ENCODE data around the gene SEPTIN2. TPM values are rescaled to one million over a fixed set of nuclear protein-coding genes. Genes with fewer than 3 reads are reported as not detected.

Gene SEPTIN2
- total RNA-seq, 2 donors from 2014 or later: 148 to 210 TPM

DNA sequence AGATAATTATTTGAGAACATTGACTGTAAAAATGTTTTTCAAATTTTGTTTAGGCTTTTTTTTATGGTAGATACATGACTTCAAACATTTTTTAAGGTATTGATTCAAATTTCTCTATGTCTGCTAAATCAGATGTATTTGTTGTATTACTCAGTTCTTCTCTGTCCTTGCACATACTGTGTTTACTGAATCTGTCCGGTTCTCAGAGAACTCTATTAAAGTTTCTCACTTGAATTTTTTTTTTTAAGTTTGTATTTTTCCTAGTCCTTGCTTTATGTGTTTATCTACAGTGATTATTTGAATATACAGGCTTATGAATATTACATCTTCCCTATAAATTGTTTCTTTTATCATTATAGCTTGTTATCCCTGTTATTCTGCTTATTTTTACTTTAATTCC, 5.3 kb downstream of the SEPTIN2 start:
- Mint-ChIP-seq H3K36me3 (peaks cover 27 to 32% of the 10 kb centered on the region in 2 donors), H3K27ac (no peak overlapping the region), H3K9me3 (no peaks in the 10 kb centered on the region)
- ATAC-seq: no peak
- no peak for DNase-seq (ENCODE audit: low spot score in 2 of 2)

DNA sequence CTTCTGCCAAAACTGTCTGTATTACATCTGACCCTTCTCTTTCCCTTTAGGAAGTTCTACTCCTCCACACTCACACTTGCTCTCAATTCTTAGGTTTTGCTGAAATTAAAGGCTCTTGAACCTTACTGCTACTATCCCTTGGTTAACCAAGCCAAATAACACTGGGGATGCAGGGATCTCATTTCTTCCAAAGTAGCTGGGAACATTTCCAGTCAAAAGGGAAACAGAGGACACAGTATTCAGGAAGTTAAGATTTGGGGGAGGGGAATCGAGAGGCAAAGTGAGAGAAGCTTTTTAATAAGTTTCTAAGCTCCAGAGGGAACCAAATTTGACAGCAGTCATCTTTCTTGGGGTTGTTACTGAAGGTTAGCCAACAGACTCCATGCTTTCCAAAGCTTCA, 6.2 kb downstream of the SEPTIN2 start:
- no peak for ATAC-seq
- Mint-ChIP-seq H3K27ac (no peak overlapping the region), H3K9me3 (no peaks in the 10 kb centered on the region), H3K36me3 (peaks cover 19 to 28% of the 10 kb centered on the region in 2 donors)
- no peak for DNase-seq (ENCODE audit: low spot score in 2 of 2)

DNA sequence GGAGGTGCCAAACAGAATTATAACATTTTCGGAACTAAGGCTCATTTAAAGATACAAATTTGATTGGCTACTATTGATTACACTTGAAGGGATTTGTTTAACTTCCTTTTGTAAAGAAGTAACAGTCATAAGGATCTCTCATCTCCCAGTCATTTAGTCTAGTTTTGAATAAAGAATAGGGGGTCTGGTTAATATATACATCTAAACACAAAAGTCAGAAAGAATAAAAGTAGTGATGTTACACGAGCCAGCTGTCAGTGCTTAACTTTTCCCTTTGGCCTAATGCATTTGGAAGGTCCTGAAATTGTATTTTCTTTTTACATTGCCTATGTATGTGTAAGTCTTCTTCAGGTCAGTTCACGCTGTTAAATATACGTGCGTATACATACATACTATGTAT, 8.1 kb downstream of the SEPTIN2 start:
- no peak overlapping the region for H3K27ac Mint-ChIP-seq
- ATAC-seq (no peak), DNase-seq (ENCODE audit: low spot score in 2 of 2) (no peak)
- peaks cover 4 to 24% of the 10 kb centered on the region in 2 donors for H3K36me3 Mint-ChIP-seq
- no peaks in the 10 kb centered on the region for H3K9me3 Mint-ChIP-seq

DNA sequence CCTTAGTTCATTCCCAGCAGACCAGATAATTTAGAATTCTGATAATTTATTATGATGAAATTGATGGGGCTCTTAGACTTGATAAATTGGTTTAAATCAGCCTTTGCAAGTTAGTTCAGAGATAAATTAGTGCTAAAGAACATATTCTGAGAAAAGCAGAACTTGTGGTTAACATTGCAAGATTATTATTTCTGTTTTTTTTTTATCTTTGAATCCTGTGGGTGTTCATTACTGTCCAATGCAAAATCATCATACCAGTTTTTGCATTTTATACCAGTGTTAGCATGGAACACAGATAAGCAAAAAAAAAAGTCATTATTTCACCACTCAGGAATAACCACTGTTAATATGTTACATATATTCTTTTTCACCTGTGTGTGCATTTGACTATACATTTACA, 9.1 kb downstream of the SEPTIN2 start:
- Mint-ChIP-seq H3K9me3 (no peaks in the 10 kb centered on the region), H3K36me3 (peaks cover 4 to 23% of the 10 kb centered on the region in 2 donors), H3K27ac (no peak overlapping the region)
- DNase-seq (ENCODE audit: low spot score in 2 of 2) (no peak), ATAC-seq (no peak)

DNA sequence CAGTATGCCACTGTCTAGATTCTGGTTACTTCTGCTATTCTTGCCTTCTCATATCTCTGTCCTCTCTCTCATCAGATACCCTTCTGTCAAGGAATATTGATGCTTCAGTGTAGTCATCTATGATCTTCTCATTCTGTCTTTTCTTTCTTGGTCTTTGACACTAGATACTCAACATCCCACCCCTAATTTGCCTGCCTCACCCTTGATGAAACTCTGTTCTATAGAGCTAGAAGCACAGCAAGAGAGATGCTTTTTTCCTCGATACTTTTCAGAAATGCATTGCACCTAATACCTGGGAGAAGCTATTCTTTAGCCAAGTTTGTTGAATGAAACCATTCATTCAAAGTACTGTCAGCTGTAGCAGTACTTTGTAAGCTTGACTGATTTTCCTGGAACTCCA, 9.5 kb downstream of the SEPTIN2 start:
- no peaks in the 10 kb centered on the region for H3K9me3 Mint-ChIP-seq
- no peak for ATAC-seq
- H3K36me3 Mint-ChIP-seq: peaks cover 4 to 22% of the 10 kb centered on the region in 2 donors
- no peak for DNase-seq (ENCODE audit: low spot score in 2 of 2)
- no peak overlapping the region for H3K27ac Mint-ChIP-seq

DNA sequence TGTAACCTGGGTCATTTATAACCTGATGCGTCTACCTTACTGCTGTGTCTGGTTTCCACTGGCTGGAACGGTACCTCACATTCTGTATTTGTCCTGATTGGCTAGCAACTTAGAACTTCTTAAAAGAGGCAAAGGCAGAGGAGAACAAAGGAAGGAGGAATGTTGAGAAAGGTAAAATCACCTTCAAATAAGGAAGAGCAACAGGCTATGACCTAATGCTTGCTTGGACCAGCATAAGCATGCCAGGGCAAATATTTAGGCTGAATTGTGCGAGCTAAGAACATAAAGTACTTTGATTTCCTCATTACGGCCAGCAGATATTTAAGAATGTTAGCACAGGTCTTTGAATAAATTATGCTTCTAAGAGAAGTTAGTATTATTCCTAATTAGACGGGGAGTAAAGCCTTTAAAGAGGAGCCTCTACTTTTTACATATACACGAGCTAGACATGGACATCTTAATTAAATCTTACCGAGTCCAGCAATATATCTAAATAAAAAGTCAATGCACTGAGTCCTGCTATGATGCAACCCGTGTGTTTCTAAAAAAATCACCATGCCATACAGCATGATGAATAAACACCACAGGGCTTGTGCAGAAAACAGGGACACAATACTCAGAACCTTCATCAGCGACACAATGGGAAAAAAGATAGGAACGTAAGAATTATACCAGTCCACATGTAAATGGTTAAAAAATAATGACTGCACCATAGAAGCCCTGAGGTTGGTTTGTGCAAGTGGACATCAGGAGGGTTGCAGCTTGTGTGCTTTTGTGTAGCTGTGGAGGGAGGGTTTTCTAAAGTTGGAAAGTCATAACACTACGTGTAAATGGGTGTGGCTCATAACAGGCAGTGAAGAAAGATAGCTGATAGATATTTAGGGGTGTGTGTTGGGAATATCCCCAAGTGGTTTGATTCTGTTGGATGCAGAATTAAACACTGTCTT, 14.2 kb downstream of the SEPTIN2 start:
- Mint-ChIP-seq H3K36me3 (peaks cover 4 to 17% of the 10 kb centered on the region in 2 donors), H3K9me3 (no peaks in the 10 kb centered on the region), H3K27ac (no peak overlapping the region)
- no peak for ATAC-seq
- no peak for DNase-seq (ENCODE audit: low spot score in 2 of 2)

DNA sequence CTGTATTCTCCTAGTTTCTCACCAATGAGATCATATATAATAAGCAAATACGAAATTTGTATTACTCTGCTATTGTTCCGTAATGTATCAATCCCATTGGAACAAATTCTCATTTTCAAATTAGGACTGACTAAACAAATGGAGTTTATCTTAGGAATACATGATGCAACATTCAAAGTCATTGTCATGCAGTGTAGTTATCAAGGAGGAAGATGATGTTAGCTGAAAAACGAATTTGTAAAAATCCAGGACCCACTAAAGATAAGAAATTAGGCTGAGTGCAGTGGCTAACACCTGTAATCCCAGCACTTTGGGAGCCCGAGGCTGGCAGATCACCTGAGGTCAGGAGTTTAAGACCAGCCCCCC, 14.9 kb downstream of the SEPTIN2 start:
- DNase-seq (ENCODE audit: low spot score in 2 of 2) (no peak), ATAC-seq (no peak)
- no peaks in the 10 kb centered on the region for H3K9me3 Mint-ChIP-seq
- H3K27ac Mint-ChIP-seq: no peak overlapping the region
- H3K36me3 Mint-ChIP-seq: peaks cover 0 to 17% of the 10 kb centered on the region in 2 donors

DNA sequence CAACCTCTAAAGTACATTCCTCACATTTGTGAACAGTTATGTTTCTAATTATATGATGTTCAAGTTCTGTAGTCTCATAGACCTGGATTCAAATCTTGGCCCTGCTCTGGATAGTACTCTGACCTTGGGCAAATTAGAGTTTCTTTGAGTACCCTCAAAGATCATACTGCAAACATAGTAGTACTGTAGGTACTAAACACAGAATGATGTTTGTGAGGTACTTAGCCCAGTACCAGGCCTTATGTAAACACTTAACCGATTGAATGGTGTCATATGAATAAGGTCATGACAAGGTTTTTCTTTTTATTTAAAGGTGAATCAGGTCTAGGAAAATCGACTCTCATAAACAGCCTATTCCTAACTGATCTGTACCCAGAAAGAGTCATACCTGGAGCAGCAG, 19.1 kb downstream of the SEPTIN2 start:
- no peak overlapping the region for H3K27ac Mint-ChIP-seq
- ATAC-seq (no peak), DNase-seq (ENCODE audit: low spot score in 2 of 2) (no peak)
- H3K36me3 Mint-ChIP-seq: peaks cover 0 to 15% of the 10 kb centered on the region in 2 donors
- no peaks in the 10 kb centered on the region for H3K9me3 Mint-ChIP-seq

DNA sequence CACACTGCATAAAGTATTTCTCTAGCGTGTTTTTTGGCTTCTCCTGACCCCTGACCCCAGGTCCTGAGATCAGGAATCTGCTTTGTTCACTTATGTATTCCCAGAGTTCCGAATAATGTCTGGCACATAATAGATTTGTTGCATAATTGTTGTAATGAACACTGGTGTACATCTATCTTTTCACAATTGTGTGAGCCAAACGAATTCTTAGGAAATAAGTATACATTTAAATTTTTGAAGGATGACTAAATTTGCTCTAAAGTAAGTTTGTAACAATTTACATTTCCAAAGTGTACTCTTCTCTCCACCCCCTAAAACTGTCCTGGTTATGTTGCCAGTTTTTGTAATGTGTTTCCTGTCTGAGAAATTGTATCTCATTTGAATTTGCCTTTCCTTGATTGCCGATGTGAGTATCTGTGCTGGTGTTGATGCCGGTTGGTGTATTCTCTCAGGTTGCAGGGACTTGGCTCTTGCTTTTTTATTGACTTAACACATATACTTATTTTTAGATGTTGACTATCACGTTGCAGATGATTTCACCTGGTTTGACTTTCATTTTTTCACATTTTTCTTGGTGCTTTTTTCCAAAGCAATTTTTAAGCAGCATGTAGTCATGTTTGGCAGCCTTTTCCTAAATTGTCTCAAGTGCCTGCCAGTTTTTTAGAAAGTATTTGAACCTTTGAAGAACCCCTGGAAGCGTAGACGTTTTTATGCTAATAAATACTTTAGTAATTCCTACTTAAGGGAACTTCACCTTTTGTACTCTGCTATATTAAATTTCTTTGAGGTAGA, 24.3 kb downstream of the SEPTIN2 start:
- peak overlapping the region in 1 of 2 donors; percentile 25 for H3K27ac Mint-ChIP-seq

DNA sequence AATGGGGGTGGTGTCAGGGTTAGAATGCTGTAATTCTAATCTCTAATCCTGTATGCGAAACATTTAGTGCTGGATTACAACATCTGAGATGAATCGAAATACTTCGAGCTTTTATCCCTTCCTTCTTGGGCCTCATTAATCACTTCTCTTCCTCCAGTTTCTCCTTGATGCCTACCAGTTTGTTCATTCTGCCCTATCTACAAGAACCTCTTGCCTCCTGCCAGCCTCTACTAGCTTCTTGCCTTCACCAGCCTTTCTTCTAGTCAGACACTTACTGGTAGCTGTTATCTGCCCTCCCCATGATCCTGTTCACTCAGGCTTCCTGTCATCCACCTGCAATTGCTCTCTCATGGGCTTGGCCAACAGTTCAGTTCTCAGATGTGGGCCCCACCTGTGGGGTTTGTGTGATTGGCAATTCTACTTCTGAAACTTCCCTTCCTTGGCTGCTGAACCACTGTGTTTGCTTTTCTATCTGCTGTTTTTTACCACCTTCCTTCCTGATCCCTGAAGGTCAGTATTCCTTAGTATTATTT, 25.0 kb downstream of the SEPTIN2 start:
- peaks cover 6 to 28% of the 10 kb centered on the region in 2 donors for H3K36me3 Mint-ChIP-seq
- H3K27ac Mint-ChIP-seq: peak overlapping the region in 1 of 2 donors; percentile 71
- ATAC-seq: no peak
- no peak for DNase-seq (ENCODE audit: low spot score in 2 of 2)
- no peaks in the 10 kb centered on the region for H3K9me3 Mint-ChIP-seq

More for the DNA sequence above, 24.3 kb downstream of the SEPTIN2 start:
- ATAC-seq (no peak), DNase-seq (ENCODE audit: low spot score in 2 of 2) (no peak)
- Mint-ChIP-seq H3K36me3 (peaks cover 6 to 28% of the 10 kb centered on the region in 2 donors), H3K9me3 (no peaks in the 10 kb centered on the region)

DNA sequence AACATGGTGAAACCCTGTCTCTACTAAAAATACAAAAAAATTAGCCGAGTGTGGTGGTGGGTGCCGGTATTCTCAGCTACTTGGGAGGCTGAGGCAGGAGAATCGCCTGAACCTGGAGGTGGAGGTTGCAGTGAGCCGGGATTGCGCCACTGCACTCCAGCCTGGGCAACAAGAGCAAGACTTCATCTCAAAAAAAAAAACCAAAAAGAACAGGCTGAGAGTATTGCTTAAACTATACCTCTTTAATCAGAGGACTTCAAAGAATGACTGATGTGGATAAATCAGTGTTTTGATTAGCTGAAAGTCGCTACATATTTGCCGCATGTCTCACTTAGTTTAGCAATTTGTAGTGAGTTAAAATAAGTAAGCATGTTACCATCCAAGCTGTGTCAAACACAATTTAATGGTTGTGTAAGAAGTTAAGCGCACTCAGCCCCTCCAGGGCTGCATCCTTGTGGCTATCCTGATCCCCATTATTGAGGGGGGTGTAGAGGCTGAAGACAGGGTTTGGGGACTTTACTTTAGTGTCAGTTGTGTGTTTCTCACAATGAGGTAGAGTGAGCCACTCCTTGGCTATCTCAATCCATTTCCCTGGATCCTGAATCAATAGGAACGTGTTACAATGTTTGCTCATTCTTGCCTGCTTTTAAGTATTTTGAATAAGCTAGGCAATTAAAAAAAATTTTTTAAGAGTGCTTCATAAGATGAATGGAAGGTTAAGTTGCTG, 29.4 kb downstream of the SEPTIN2 start:
- Mint-ChIP-seq H3K9me3 (no peaks in the 10 kb centered on the region), H3K27ac (no peak overlapping the region), H3K36me3 (peaks cover 11 to 18% of the 10 kb centered on the region in 2 donors)
- no peak for DNase-seq (ENCODE audit: low spot score in 2 of 2)
- no peak for ATAC-seq

DNA sequence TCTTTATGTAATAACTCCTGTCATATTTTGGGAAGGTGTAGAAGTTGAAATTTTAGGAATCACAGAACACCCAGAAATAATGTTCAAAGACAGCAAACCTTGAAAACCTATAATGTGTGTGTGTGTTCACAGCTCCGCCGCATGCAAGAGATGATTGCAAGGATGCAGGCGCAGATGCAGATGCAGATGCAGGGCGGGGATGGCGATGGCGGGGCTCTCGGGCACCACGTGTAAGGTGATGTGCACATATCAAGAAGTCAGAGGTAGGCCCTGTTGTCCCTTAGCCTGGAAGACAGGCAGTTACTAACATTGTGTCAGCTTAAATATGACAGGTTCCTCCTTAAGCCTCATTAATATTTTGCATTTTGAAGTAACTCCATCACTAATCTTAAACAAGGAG, 34.2 kb downstream of the SEPTIN2 start:
- ATAC-seq (no peak), DNase-seq (ENCODE audit: low spot score in 2 of 2) (no peak)
- Mint-ChIP-seq H3K9me3 (no peaks in the 10 kb centered on the region), H3K27ac (peak overlapping the region in 1 of 2 donors; percentile 81), H3K36me3 (peaks cover 4 to 11% of the 10 kb centered on the region in 2 donors)

DNA sequence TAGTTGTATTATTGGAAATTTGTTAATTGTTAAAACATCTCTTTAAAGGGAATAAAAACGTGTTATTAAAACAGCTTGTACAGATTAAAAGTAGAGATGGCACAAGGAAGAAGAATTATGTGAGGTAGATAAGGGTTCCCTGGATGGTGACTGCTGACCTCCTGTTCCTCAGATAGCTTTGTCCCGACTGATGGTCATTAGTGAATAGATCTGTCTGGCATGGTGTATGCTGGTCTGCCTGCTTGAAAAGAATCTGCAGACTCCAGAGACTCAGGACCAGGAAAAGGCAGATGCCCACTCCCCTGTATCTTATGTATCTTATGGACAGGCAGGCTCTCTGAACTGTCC, 34.8 kb downstream of the SEPTIN2 start:
- Mint-ChIP-seq H3K36me3 (peaks cover 4 to 11% of the 10 kb centered on the region in 2 donors), H3K9me3 (no peaks in the 10 kb centered on the region), H3K27ac (peak overlapping the region in 1 of 2 donors; percentile 53)
- no peak for ATAC-seq
- DNase-seq (ENCODE audit: low spot score in 2 of 2): no peak

DNA sequence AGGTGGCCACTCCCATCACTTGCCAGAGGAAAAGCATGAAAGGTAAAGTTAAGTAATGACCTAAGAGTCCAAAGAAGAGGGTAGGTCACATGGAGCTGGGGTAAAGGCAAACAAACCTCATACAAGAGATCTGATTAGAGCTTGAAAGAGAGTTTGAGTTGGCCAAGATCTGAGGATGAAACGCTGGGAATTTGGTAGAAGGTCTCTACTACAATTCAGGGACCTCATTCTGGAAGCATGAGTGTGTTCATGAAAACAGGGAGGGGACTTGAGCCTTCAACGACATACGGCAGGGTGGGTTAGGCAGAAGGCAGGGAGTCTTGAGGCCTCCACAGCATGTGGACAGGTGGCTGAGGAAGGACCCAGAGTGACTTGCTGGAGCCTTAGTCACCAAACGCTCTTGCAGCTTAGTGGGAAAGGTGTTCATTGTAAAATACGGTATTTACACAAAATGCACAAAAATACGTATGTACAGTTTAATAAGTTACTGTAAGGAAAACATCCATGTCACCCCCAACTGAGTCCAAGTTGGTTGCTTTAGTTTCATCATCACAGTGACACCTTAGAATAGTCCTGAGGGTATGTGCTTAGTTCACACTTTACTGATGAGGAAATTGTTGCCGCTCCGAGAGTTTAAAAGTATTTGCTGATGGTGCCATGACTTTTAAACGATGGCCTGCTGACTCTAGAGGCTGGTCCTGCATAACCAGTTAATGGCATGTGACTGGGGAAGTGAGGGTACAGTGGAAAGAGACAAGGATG, 35.3 kb downstream of the SEPTIN2 start:
- Mint-ChIP-seq H3K36me3 (peaks cover 4 to 11% of the 10 kb centered on the region in 2 donors), H3K9me3 (no peaks in the 10 kb centered on the region), H3K27ac (peak overlapping the region in 1 of 2 donors; percentile 53)
- ATAC-seq (no peak), DNase-seq (ENCODE audit: low spot score in 2 of 2) (no peak)

DNA sequence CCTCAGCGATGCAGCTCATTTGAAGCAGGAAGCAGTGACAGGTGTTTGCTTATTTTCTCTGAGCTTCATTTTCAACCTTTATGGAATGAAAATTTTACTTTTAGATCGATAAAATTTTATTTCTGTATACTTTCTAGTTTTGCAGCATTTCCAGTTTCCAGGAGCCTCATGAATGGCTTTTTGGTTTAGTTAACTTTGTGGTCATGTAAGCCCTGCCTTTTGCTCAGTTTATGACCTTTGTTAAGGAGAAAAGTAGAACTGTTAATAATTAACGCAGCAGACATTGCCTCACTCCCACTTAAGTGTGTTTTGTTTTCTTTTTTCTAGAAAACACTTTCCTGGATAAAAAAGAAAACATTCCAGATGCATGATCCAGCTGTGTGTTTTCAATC, 35.9 kb downstream of the SEPTIN2 start:
- Mint-ChIP-seq H3K36me3 (peaks cover 4 to 11% of the 10 kb centered on the region in 2 donors), H3K9me3 (no peaks in the 10 kb centered on the region), H3K27ac (no peak overlapping the region)
- ATAC-seq (no peak), DNase-seq (ENCODE audit: low spot score in 2 of 2) (no peak)

DNA sequence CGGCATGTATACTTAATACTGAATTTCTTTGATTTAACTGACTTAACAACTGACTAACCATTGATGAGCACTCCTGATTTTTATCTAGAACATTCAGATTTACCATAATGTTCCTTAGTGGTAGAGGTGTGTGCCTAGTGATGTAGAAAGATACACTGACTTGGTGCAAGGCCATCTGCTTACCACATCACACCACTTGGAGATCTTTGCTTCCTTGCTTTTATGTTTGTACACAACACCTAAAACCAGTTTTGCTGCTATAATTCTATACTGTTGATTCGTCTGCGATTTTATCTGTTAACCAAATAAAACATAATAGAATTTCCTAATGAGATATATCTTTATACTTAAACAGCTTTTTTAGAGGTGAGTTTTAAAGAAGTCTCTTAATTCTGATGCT, 36.5 kb downstream of the SEPTIN2 start:
- H3K9me3 Mint-ChIP-seq: no peaks in the 10 kb centered on the region
- peaks cover 4 to 11% of the 10 kb centered on the region in 2 donors for H3K36me3 Mint-ChIP-seq
- H3K27ac Mint-ChIP-seq: no peak overlapping the region
- no peak for DNase-seq (ENCODE audit: low spot score in 2 of 2)
- ATAC-seq: no peak

Measured in activated naive CD4-positive, alpha-beta T cell treated with anti-CD3 and anti-CD28 coated beads, Interleukin-2, amount 50 U/mL, for 72 hours (primary cell).